GM12872 (cell line): ENCODE results near the gene GATD1.

ENCODE experiments used
- TF ChIP-seq, protein P1 (sequence below): IDR thresholded peaks from 3 replicates; pipeline ENCODE4 v1.5.1; 2011; ENCODE audit warnings: low read depth, mild to moderate bottlenecking, low read length, moderate library complexity; ENCODE audit not compliant: insufficient read depth

The GATD1 gene

DNA sequence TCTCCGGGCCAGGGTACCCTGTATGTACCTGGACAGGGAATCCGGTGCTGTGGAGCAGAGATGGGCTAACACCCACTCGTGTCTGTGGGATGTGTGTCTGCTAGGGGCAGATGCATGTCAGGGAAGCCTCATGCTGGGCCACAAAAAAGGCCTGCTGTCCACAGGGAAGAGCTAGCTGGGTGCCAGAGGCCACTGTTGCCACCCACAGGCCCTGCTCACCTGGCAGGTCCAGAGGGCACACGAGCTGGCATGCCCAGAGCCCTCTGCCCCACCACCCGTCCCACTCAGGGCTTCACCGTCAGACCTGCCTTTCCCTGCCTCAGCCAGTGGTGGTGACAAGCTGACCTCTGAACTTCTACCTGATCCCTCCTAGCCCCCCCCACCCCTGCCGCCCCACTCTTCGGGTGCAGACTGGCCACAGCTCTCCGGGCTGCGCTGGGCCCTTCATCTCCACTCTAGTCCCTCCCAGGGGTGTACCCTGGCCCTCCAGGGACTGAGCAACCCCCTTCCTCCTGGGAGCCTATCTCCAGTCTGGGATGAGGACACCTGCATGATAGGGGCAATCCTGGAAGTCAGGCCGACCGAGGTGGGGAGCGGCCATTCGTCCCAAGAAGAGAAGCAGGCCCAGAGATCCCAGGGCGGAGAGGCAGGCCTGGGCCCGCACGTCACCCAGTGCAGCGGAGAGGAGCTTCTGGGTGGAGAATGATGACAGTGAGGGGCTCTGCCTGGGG lies 19.4 kb upstream of the GATD1 start:
- TF ChIP-seq, protein P1, sequence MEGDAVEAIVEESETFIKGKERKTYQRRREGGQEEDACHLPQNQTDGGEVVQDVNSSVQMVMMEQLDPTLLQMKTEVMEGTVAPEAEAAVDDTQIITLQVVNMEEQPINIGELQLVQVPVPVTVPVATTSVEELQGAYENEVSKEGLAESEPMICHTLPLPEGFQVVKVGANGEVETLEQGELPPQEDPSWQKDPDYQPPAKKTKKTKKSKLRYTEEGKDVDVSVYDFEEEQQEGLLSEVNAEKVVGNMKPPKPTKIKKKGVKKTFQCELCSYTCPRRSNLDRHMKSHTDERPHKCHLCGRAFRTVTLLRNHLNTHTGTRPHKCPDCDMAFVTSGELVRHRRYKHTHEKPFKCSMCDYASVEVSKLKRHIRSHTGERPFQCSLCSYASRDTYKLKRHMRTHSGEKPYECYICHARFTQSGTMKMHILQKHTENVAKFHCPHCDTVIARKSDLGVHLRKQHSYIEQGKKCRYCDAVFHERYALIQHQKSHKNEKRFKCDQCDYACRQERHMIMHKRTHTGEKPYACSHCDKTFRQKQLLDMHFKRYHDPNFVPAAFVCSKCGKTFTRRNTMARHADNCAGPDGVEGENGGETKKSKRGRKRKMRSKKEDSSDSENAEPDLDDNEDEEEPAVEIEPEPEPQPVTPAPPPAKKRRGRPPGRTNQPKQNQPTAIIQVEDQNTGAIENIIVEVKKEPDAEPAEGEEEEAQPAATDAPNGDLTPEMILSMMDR = no peak

DNA sequence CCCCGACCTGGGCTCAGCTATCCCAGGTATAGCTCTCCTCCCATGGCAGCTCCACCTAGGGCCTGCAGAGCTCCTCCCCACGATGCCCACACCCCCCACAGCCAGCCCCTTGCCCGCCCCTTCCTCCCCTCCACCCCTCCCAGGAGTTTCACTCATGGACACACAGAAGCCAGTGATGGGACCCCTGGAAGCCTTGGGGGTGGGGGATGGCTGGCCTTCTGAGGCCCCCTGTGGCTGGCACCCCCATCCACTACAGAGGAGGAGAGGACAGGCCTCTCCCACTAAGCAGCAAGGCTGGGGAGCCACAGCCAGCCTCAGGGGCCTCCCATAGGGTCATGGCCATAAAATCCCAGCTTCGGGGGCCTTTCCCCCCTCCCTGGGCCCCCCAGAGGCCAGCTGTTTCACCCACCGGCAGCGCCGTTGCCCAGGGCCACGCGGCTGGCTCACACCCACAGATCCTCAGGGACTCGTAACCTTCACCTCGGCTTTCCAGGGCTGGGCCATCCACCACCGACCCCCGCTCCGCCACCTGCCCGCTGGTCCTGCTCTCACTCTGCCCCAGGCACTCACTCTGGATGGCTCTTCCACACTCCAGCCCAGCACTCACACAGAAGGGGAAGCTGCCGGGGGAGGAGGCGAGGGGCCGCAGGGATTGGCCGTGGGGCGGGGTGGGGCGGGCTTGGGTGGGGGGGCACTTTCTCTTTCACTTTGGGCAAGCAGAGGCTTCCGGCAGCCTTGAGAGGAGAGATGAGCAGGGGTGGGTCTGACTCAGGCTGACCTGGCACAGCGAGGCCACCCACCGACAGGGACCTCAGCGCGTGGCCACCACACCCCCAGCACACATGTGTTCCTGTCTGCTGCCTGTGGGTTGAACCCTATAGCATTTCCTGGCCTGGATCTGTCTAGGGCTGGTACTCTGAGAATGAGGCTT lies 18.6 kb upstream of the GATD1 start:
- TF ChIP-seq, protein P1 = no peak

DNA sequence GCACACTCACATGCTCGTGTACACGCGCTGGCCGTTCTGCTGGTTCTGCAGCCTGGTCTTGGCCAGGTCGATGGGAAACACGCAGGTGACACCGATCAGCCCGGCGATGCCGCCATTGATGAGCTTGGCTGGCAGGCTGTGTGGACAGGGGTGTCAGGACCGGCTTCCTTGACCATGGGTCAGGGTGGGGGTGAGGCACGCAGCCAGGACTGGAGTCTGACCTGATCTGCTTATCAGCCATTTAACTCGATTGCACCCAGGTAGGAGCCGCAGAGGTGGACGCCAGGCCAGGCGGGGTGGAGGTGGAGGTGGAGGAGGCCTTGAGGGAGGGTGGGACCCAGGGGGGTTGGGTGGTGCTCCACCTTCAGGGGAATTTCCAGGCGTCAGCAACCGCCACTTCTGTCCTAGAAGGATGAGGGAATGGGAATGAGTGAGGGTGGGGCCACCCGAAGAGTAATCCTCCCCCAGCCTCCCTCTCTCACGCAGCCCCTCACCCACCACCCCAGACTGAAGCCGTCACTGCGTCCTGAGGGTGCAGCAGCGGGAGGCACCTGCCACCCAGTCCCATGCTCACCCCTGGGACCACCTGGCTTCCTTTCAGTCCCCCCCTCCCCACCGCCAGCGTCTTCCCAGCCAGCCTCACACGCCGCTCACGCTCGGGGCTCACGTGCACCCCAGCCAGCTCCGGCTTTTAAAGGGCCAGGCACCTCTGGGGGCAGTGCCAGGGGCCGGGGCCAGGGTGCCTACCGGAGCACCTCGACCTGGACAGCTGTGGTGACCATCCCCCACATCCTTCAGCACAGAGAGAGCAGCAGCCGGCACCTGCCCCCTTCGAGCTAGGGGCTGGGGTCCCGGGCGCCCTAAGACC lies 17.7 kb upstream of the GATD1 start:
- TF ChIP-seq, protein P1 = no peak

DNA sequence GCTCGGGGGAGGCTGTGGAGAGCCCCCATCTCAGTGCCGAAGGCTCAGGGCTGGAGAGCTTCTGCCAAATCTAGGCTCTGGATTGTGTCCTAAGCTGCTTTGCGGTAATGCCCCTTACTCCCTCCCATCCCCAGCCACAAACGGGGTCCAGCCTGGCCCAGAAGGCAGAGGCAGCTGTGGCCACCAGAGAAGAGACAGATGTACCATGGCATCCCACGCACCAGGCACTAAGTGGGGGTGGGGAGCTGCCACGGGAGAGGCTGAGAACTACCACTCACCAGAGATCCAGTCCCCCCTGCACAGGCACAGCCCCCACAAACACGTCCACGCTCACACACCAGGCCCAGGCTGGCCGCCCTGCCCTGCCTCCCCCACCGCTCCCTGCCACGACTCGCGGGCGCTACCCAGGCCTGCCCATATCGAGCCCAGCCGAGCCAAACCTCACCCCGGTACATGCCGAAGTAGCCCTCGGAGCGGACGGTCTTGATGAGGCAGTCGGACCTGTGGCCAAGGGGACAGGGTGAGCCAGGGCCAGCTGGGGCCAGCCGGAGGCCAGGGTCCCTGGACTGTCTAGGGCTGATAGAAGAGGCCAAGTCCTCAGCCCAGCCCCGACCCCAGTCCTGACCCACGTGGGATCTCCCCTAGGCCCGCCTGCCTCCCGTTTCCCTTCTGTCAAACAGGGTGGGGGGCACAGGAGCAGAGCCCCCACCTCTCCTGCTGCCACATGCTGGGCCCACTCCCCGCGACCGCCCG lies 16.9 kb upstream of the GATD1 start:
- TF ChIP-seq, protein P1 = no peak

GRCh38 chr11:793556-793955 lies 16.3 kb upstream of the GATD1 start:
- TF ChIP-seq, protein P1 = no peak

DNA sequence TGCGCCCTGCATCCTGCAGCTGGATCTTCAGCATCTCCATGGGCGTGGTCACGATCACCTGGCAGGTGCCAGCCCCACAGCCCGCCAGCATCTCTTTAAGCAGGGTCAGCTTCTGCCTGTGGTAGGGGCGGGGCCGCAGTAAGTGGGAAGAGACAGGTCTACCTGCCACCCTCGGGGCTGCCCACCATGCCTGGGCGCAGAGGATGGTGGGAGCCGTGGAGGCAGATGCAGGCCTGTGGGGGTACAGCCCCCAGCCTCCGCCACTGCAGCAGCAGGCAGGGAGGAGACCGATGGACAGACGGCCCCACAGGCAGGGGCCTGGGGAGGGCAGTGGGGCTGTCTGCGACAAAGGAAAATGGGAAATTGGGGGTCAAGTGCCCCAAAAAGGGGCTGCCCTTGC lies 15.6 kb upstream of the GATD1 start:
- TF ChIP-seq, protein P1 = no peak

- TF ChIP-seq, protein P1 = no peak
Measured at GRCh38 chr11:792535-792821, 15.2 kb upstream of the GATD1 start.
